Measurements from ENCODE around the gene FLOT1. TPM values are rescaled to one million over a fixed set of nuclear protein-coding genes. Genes with fewer than 3 reads are reported as not detected.
A peak's percentile ranks its signal among the peaks of the same experiment; 100 is the strongest.

The FLOT1 gene
- total and polyA plus RNA-seq, 2 of the 13 experiments (the other 11 are each of a cell fraction or from before 2014, with no cell fraction given) = 82.3 to 130 TPM

- TF ChIP-seq ZNF12 (CRISPR knock-in tag; IDR thresholded peaks at IDR 0.05) (no peak), PAF1 (CRISPR knock-in tag; IDR thresholded peaks at IDR 0.05) (no peak), JUN (CRISPR knock-in tag; IDR thresholded peaks at IDR 0.05) (no peak), NPAS2 (CRISPR knock-in tag; IDR thresholded peaks at IDR 0.05; ENCODE audit: borderline replicate concordance) (no peak), GLI4 (CRISPR knock-in tag; IDR thresholded peaks at IDR 0.05; ENCODE audit: borderline replicate concordance) (no peak), ZNF143 (CRISPR knock-in tag; IDR thresholded peaks at IDR 0.05) (no peak), ARID3A (IDR thresholded peaks at IDR 0.05; ENCODE audit: low read depth, low read length) (no peak), ZNF83 (CRISPR knock-in tag; IDR thresholded peaks at IDR 0.05; ENCODE audit: borderline replicate concordance) (no peak), REL (CRISPR knock-in tag; conservative IDR thresholded peaks at IDR 0.05) (no peak), POLR2A (IDR thresholded peaks at IDR 0.05; ENCODE audit: insufficient read depth in 1 of 2, low read depth in 2 of 2, low read length in 2 of 2) (0 out of 4 replicates have a peak, but pooled peaks of 1 of the 2 experiments have one; percentile 2), ZNF619 (CRISPR knock-in tag; IDR thresholded peaks at IDR 0.05) (no peak), ZNF18 (CRISPR knock-in tag; IDR thresholded peaks at IDR 0.05; ENCODE audit: insufficient replicate concordance) (no peak), CSRNP2 (CRISPR knock-in tag; conservative IDR thresholded peaks at IDR 0.05; ENCODE audit: low read depth) (no peak), ZMAT3 (CRISPR knock-in tag; conservative IDR thresholded peaks at IDR 0.05) (no peak), NR2C2 (CRISPR knock-in tag; IDR thresholded peaks at IDR 0.05; ENCODE audit: borderline replicate concordance) (peak; percentile 27; the same call in 1 of the 2 replicates), ZNF180 (CRISPR knock-in tag; IDR thresholded peaks at IDR 0.05; ENCODE audit: borderline replicate concordance, low read depth) (no peak), AKAP8 (CRISPR knock-in tag; IDR thresholded peaks at IDR 0.05) (no peak), ZNF207 (IDR thresholded peaks at IDR 0.05; ENCODE audit: borderline replicate concordance) (no peak)
- TF ChIP-seq, protein P1, sequence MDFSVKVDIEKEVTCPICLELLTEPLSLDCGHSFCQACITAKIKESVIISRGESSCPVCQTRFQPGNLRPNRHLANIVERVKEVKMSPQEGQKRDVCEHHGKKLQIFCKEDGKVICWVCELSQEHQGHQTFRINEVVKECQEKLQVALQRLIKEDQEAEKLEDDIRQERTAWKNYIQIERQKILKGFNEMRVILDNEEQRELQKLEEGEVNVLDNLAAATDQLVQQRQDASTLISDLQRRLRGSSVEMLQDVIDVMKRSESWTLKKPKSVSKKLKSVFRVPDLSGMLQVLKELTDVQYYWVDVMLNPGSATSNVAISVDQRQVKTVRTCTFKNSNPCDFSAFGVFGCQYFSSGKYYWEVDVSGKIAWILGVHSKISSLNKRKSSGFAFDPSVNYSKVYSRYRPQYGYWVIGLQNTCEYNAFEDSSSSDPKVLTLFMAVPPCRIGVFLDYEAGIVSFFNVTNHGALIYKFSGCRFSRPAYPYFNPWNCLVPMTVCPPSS (IDR thresholded peaks at IDR 0.05) = no peak
Measured at GRCh38 chr6:30682143-30683117, 60.1 kb downstream of the FLOT1 start (continued).
